ENCODE results near the gene IFNA10. TPM values are rescaled to one million over a fixed set of nuclear protein-coding genes. Genes with fewer than 3 reads are reported as not detected.
"Not testable (repeated sequence)": the region's sequence is repeated elsewhere in the genome, so short reads cannot be mapped to it uniquely, and the experiment has no call there.

Gene IFNA10
- polyA plus RNA-seq, 1 donor from 2014 or later = not detected

DNA sequence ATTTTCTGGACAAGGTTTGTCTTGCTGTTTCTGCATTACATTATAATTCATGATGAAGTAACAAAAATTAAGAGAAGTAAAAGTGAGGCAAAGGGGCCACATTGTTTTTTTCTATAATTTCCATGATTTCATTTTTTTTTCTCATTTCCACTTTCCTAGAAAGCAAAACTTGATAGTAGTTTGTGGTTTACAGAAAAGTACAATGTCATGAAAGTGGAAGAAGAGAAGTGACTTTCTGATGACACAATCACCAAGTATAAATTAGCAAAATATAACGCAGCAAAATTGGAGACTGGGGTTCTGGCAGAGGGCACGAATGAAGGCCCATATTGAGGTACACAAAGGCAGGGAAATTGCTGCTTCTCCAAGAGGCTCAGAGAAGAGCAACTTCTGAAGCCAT, 37.9 kb upstream of the IFNA10 start:
- Histone ChIP-seq H3K9me3 (ENCODE audit: low read length) (no peaks in the 10 kb centered on the region), H3K27me3 (ENCODE audit: insufficient read depth, low read depth, low read length) (no peaks in the 10 kb centered on the region), H3F3A (ENCODE audit: insufficient read depth, low read length, poor library complexity, severe bottlenecking) (no peaks in the 10 kb centered on the region), H3K4me2 (ENCODE audit: low read length) (no peak overlapping the region), H4K20me1 (ENCODE audit: insufficient read depth) (no peaks in the 10 kb centered on the region), H3K36me3 (ENCODE audit: insufficient read depth, low read length) (no peaks in the 10 kb centered on the region), H3K4me3 (ENCODE audit: low read length) (no peak overlapping the region), H2AFZ (ENCODE audit: low read depth, low read length) (no peak overlapping the region), H3K9me2 (ENCODE audit: insufficient read depth, low read length) (no peaks in the 10 kb centered on the region), H3K27ac (ENCODE audit: low read length) (no peak overlapping the region), H3K79me2 (replicated peaks; ENCODE audit: insufficient read depth, low read length) (no peaks in the 10 kb centered on the region), H3K9ac (ENCODE audit: low read length) (no peak overlapping the region)
- TF ChIP-seq RAD21 (conservative IDR thresholded peaks at IDR 0.05) = no peak
- no peak for TF ChIP-seq SMC3 (conservative IDR thresholded peaks at IDR 0.05; ENCODE audit: poor library complexity)
- no peak for TF ChIP-seq CTCF (IDR thresholded peaks at IDR 0.05; ENCODE audit: poor library complexity, severe bottlenecking)
- no peak for TF ChIP-seq EP300 (conservative IDR thresholded peaks at IDR 0.05; ENCODE audit: poor library complexity, severe bottlenecking)
- TF ChIP-seq, protein P1, sequence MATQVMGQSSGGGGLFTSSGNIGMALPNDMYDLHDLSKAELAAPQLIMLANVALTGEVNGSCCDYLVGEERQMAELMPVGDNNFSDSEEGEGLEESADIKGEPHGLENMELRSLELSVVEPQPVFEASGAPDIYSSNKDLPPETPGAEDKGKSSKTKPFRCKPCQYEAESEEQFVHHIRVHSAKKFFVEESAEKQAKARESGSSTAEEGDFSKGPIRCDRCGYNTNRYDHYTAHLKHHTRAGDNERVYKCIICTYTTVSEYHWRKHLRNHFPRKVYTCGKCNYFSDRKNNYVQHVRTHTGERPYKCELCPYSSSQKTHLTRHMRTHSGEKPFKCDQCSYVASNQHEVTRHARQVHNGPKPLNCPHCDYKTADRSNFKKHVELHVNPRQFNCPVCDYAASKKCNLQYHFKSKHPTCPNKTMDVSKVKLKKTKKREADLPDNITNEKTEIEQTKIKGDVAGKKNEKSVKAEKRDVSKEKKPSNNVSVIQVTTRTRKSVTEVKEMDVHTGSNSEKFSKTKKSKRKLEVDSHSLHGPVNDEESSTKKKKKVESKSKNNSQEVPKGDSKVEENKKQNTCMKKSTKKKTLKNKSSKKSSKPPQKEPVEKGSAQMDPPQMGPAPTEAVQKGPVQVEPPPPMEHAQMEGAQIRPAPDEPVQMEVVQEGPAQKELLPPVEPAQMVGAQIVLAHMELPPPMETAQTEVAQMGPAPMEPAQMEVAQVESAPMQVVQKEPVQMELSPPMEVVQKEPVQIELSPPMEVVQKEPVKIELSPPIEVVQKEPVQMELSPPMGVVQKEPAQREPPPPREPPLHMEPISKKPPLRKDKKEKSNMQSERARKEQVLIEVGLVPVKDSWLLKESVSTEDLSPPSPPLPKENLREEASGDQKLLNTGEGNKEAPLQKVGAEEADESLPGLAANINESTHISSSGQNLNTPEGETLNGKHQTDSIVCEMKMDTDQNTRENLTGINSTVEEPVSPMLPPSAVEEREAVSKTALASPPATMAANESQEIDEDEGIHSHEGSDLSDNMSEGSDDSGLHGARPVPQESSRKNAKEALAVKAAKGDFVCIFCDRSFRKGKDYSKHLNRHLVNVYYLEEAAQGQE (IDR thresholded peaks at IDR 0.05; ENCODE audit: borderline replicate concordance) = no peak
- no peak for TF ChIP-seq TAF1 (IDR thresholded peaks at IDR 0.05; ENCODE audit: low read depth)
- TF ChIP-seq POLR2AphosphoS5 (IDR thresholded peaks at IDR 0.05) = no peak
- TF ChIP-seq EZH2 (IDR thresholded peaks at IDR 0.05; ENCODE audit: borderline replicate concordance, insufficient read depth, low read length, poor library complexity, severe bottlenecking) = no peak
- no peak for TF ChIP-seq MXI1 (conservative IDR thresholded peaks at IDR 0.05; ENCODE audit: poor library complexity, severe bottlenecking)

GRCh38 chr9:21239911-21240310, 33.0 kb upstream of the IFNA10 start, which contains the start of gene IFNA14:
TSS of gene IFNA14 (minus strand) at chr9:21240005. CDS start at chr9:21239935, 70 bp downstream.
- no peak within 1 kb of the TSS for H3K4me3 ChIP-seq (ENCODE audit: low read length)
- H3K9ac ChIP-seq (ENCODE audit: low read length) = no peak within 1 kb of the TSS
- no peaks in the 10 kb centered on the region for H3F3A ChIP-seq (ENCODE audit: insufficient read depth, low read length, poor library complexity, severe bottlenecking)
- H4K20me1 ChIP-seq (ENCODE audit: insufficient read depth) = no peaks in the 10 kb centered on the region
- H3K27ac ChIP-seq (ENCODE audit: low read length) = no peak within 1 kb of the TSS
- no peaks in the 10 kb centered on the region for H3K79me2 ChIP-seq (replicated peaks; ENCODE audit: insufficient read depth, low read length)
- H3K36me3 ChIP-seq (ENCODE audit: insufficient read depth, low read length) = no peaks in the 10 kb centered on the region
- H3K9me3 ChIP-seq (ENCODE audit: low read length) = no peaks in the 10 kb centered on the region
- no peaks in the 10 kb centered on the region for H3K9me2 ChIP-seq (ENCODE audit: insufficient read depth, low read length)
- no peak within 1 kb of the TSS for H3K4me2 ChIP-seq (ENCODE audit: low read length)
- TF ChIP-seq CTCF (IDR thresholded peaks at IDR 0.05; ENCODE audit: poor library complexity, severe bottlenecking) (no peak), TAF1 (IDR thresholded peaks at IDR 0.05; ENCODE audit: low read depth) (no peak), MXI1 (conservative IDR thresholded peaks at IDR 0.05; ENCODE audit: poor library complexity, severe bottlenecking) (no peak), EP300 (conservative IDR thresholded peaks at IDR 0.05; ENCODE audit: poor library complexity, severe bottlenecking) (no peak), POLR2AphosphoS5 (IDR thresholded peaks at IDR 0.05) (no peak), EZH2 (IDR thresholded peaks at IDR 0.05; ENCODE audit: borderline replicate concordance, insufficient read depth, low read length, poor library complexity, severe bottlenecking) (no peak), RAD21 (conservative IDR thresholded peaks at IDR 0.05) (no peak), SMC3 (conservative IDR thresholded peaks at IDR 0.05; ENCODE audit: poor library complexity) (no peak)
- TF ChIP-seq, protein P1 (IDR thresholded peaks at IDR 0.05; ENCODE audit: borderline replicate concordance) = no peak
- no peak within 1 kb of the TSS for H2AFZ ChIP-seq (ENCODE audit: low read depth, low read length)
- no peaks in the 10 kb centered on the region for H3K27me3 ChIP-seq (ENCODE audit: insufficient read depth, low read depth, low read length)

- not testable (repeated sequence) for H3K4me3 ChIP-seq (ENCODE audit: low read length); H3K27me3 ChIP-seq (ENCODE audit: insufficient read depth, low read depth, low read length); H3K9ac ChIP-seq (ENCODE audit: low read length); H3F3A ChIP-seq (ENCODE audit: insufficient read depth, low read length, poor library complexity, severe bottlenecking); H2AFZ ChIP-seq (ENCODE audit: low read depth, low read length); H3K36me3 ChIP-seq (ENCODE audit: insufficient read depth, low read length); H3K9me2 ChIP-seq (ENCODE audit: insufficient read depth, low read length); H3K79me2 ChIP-seq (replicated peaks; ENCODE audit: insufficient read depth, low read length); H3K27ac ChIP-seq (ENCODE audit: low read length); H3K9me3 ChIP-seq (ENCODE audit: low read length); H4K20me1 ChIP-seq (ENCODE audit: insufficient read depth); H3K4me2 ChIP-seq (ENCODE audit: low read length)
Observed at GRCh38 chr9:21236360-21236714, 29.4 kb upstream of the IFNA10 start.

Measured in neural cell (in vitro differentiated cells).